Stimulated activated CD4-positive, alpha-beta T cell treated with anti-CD3 and anti-CD28 coated beads, Interleukin-1b, Interleukin-23, amount 100 ng/mL, for 24 hours (primary cell): ENCODE results near the gene KRT8.
"Not testable (repeated sequence)": the region's sequence is repeated elsewhere in the genome, so short reads cannot be mapped to it uniquely, and the experiment has no call there.

Experiments used
- DNase-seq, 4 experiments: peaks; one replicate each; pipeline ENCODE4 v3.0.0-alpha.2; 2020; ENCODE audit warnings: low read depth in 4 of 4, low spot score in 1 of 4

Gene KRT8

GRCh38 chr12:52904509-52905300, at the start of gene KRT8:
TSS of gene KRT8 (minus strand) at chr12:52905076. CDS start at chr12:52904981, 95 bp downstream.
- DNase-seq, result not testable (repeated sequence)

DNA sequence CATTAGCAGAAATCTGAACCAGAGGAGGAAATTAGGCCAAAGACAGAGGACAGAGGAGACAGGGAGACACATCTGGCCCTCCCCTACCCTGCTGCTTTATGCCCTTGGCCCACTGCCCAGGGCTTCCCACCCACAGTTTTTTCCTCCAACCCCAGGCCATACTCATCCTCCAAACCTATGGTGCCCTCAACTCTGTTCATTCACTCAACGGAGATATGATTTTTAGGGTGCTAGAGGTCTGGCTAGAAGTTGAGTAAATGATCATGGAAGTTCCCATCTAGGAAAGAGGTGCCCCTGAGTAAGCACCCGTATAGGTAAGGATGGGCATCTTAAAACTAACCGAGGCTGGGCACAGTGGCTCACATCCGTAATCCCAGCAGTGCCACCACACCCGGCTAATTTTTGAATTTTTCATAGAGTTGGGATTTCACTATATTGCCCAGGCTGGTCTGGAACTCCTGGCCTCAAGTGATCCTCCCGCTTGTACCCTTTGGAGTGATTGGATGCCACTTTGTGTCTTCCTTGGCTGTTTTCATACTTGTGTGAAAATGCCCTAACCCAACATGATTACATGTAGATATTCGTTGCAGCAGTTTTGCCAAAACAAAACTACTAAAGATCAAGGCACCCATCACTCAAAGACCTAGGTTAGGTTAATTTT, 48.4 kb upstream of the KRT8 start:
- DNase-seq, result no peak

DNA sequence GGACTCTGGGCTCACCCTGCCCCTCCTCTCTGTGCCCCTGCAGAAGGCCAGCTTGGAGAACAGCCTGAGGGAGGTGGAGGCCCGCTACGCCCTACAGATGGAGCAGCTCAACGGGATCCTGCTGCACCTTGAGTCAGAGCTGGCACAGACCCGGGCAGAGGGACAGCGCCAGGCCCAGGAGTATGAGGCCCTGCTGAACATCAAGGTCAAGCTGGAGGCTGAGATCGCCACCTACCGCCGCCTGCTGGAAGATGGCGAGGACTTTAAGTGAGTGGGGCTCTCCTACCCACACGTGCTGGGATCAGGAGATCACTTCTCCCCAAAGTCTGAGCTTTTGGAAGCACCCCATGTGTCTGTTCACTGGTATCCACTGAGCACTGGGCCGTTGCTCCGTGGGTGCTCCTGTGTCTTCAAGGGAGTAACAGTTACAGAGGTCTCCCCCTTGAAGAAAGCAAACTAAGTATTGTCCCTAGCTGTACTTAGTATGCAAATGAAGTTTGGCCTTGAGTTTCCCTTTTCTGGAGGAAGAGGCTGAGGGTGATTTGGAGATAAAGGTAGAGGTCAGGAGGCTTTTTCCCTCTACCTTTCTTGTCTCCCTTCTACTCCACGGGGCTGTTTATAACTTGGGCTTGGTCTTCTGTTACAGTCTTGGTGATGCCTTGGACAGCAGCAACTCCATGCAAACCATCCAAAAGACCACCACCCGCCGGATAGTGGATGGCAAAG, 47.4 kb upstream of the KRT8 start:
- DNase-seq, result no peak

DNA sequence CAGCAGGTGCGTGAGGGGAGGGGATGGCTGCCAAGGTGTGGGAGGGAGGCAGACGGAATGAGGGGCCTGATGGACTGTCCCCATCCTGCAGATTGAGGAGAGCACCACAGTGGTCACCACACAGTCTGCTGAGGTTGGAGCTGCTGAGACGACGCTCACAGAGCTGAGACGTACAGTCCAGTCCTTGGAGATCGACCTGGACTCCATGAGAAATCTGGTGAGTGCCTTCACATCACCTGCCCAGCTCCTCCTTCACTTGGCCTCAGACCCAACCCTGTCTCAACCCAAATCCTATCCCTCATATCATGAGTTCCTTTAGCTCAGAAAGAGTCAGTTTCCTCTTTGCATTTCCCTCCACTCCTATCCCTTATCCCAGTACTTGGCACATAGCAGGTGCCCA, 46.8 kb upstream of the KRT8 start:
- DNase-seq, result no peak

DNA sequence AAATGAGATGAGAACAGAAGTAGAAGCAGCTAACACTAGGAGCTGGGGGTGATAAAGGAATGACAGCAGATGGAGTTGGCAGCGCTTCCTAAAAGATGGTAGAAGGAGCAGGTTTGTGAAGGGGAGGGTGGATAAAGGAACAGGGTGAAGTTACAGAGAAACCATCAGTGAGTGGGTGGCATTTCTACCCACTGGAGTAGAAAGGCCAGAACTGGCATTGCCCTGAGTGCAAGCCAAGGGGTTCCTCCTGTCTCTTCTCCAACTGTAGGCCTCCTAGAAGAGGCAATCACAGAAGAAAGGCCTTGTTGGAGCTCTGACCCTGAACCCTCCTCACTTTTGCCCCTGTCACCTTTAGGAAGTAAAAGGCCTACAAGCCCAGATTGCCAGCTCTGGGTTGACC, 46.2 kb upstream of the KRT8 start:
- no peak for DNase-seq

- no peak for DNase-seq
Measured at GRCh38 chr12:52950553-52950952, 45.7 kb upstream of the KRT8 start.

- DNase-seq, result no peak
Measured at GRCh38 chr12:52949413-52950331, 44.8 kb upstream of the KRT8 start.

DNA sequence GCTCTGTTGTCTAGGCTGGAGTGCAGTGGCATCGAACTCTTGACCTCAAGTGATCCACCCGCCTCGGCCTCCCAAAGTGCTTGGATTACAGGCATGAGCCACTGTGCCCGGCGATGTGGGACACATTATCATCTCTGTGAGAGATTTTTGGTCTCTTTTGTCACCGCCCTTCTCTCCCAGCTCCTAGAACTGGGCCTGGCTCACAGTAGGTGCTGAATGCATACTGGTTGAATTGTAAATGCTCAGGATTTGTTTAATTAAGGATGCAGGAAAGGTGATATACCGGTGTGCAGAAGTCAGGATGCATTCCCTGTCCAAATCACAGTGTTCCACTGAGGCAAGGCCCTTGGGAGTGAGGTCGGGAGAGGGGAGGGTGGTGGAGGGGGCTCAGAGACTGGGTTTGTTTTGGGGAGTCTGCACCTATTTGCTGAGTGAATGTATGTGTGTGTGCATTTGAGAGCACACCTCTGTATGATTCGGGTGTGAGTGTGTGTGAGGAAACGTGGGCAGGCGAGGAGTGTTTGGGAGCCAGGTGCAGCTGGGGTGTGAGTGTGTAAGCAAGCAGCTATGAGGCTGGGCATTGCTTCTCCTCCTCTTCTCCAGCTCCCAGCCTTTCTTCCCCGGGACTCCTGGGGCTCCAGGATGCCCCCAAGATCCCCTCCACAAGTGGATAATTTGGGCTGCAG, 43.0 kb upstream of the KRT8 start:
- DNase-seq, result no peak

- DNase-seq, result no peak
Measured at GRCh38 chr12:52946797-52947547, 42.1 kb upstream of the KRT8 start.

DNA sequence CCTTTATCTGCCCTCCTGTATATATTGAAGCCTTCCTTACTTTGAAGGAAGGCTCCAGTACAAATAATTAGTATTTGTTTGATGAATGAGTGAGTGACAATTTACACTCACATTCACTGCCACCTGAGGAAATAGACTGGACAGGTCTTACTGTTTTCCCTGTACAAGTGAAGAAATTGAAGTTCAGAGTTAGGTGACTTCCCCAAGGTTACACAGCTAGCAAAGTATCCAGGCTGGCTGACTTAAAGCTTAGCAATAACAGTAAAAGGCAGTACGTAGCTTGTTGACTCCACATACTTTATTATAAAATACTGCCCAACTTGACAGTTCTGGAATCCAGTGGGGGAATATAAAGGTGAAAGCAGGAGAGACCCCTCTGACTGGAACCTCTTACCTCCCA, 41.5 kb upstream of the KRT8 start:
- no peak for DNase-seq

DNA sequence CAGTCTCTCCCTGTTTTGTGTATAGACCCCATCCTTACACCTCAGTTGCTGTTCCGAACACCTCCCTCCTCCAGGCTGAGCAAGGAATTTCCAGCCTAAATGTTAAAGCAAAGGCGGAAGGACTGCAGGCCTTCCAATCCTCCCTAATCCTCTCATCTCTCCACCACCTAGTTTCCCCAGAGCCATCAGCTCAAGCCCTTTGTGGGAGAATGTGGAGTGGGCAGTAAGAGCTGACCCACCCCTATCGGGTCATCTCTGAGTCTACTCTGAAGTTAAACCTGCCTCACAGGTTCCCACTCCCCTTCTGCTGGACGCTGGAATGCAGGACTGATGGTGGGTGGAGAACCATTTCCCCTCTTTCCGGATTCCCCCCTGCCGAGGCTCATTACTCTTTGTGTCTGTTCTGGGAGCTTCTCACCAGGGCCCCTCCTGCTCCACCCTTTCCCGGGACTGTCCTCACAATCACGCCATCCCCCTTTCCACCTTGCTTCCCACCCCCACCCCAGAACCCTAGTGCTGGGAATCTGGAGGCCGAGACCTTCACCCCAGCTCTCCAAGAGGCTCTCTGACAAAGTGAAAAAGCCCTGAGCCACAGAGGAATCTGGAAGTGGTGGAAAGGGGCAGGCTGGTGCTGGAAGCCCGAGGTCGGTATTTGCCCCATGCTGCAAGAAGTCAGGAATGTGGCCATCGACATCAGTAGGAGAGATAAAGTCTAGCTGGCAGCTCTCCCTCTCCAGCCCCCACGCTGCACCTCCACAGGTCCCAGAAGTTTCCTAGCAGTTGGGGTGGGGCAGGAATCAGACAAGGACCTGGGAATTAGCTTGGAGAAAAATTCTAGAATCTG, 40.7 kb upstream of the KRT8 start:
- no peak for DNase-seq

DNA sequence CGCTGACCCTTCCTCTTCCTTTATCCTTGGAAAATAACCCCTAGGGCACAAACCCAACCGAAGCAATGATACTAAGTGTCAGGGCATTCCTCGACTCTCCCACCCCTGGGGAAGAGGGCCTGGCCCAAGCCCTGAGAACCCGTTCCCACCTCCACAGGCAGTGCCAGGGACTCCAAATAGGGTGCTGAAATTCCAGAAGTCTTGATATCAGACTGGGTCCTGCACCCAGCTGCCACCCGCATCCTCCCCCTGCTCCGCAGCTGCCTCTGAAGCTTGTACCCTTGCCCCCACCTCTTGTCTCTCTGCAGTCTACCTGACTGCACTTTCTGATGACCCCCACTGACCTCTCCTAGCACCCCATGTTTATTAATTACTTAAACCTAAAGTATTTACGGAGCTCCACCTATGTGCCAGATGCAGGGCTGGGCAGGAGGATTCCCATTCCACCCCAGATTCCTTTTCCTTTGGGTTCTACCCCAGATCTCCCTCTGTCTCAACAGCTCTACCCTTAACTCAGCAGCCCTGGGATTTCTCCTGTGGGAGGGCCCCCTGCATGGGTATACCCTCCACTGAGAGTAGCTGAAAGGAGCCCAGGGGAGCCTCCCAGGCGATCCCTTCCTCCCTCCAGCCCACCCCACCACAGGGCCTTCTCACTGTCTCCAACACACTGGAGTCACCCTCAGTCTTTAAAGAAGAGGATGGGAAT, 40.0 kb upstream of the KRT8 start:
- DNase-seq, result no peak

GRCh38 chr12:52942901-52943181, 38.0 kb upstream of the KRT8 start:
- no peak for DNase-seq

DNA sequence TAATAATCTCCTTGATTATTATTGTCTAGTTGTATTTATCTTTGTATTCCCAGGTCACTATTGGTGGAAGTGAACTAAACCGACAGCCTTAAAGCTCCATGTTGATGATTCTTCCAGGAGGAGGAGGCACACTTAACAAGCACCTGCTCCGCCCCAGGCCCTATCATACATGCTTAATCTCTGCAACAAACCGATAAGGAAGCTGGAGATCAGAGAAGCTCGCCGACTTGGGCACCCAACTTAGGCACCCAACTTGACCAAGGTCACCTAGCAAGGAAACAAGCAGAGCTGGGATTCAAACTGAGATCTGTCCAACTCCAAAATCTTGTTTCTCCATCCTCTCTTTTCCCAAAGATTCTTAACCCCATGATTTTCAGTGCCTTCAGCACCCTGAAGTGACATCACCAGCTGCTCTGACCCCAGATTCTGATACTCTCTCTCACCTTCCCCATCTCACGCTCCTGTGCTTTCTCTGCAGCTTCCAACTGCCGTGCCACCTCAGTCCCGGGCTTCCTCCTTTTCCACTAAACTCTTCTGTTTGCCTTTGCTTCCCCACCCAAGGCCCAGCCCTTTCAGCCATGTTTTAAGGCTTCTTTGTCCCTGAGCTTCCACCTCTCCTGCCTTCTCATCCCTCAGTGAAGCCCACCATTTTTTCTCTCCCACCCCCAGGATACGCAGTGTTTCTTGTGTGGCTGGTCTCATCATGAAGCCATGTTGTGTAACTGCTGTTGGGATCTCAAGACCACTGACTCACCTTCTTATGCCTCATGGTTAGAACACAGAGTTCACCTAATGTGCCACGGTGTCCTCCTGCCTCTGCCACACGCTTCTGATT, 37.4 kb upstream of the KRT8 start:
- DNase-seq, result no peak

DNA sequence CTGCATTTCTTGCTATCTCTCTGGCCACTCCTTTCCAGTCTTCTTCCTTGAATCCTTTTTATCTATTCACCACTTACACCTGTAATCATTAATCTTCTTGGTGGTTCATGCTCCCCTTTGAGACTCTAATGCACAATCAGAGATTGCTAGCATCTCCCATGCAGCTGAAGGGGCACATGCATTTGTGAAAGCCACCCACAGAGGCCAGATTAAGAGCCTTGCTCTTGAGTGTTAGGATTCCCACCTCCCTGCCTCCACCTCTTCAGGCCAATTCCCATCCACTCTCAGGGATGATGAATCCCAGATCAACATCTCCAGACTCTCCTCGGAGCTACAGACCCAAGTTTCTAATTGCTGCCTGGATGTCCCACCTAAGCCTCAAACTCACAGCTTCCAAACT, 24.7 kb upstream of the KRT8 start:
- no peak for DNase-seq

DNA sequence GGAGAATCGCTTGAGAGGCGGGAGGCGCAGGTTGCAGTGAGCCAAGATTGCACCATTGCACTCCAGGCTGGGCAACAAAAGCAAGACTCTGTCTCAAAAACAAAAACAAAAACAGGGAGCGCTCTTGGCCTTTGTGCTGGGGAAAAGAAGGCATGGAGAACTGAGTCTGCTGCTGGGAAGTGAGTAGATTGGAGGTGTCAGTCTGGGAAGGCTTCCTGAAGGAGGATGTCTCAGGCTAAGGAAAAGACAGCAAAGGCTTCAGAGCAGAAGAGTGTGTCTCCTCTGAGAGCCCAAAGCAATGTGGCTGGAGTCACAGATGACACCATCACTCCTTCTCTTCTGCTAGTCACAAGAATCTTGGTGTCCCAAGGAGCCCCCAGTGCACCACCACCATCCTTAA, 23.1 kb upstream of the KRT8 start:
- DNase-seq, result no peak

GRCh38 chr12:52926596-52927234, 21.8 kb upstream of the KRT8 start:
- no peak for DNase-seq
